NCI-H1092 (cell line): ENCODE results near the gene RPGR.

Experiments
- DNase-seq: peaks from one replicate; lab custom pipeline; 2025; lab: John Stamatoyannopoulos, UW

RPGR gene

GRCh38 chrX:38262715-38263620 lies 64.3 kb downstream of the RPGR start:
- DNase-seq = no peak

GRCh38 chrX:38260231-38260630 lies 67.1 kb downstream of the RPGR start:
- DNase-seq = peak; percentile 0

GRCh38 chrX:38256019-38256418 lies 71.3 kb downstream of the RPGR start:
- no peak for DNase-seq

- DNase-seq = no peak
These were observed 77.3 kb downstream of the RPGR start for GRCh38 chrX:38249965-38250364.

- no peak for DNase-seq
These were observed 80.3 kb downstream of the RPGR start for GRCh38 chrX:38247051-38247450.

GRCh38 chrX:38240541-38240940 lies 86.8 kb downstream of the RPGR start:
- DNase-seq = no peak

GRCh38 chrX:38236901-38237615 lies 90.3 kb downstream of the RPGR start:
- no peak for DNase-seq

GRCh38 chrX:38233891-38234667 lies 93.2 kb downstream of the RPGR start:
- no peak for DNase-seq

GRCh38 chrX:38232079-38232686 lies 95.1 kb downstream of the RPGR start:
- DNase-seq = no peak

GRCh38 chrX:38225093-38225492 lies 102.2 kb downstream of the RPGR start:
- DNase-seq = no peak

GRCh38 chrX:38224160-38224559 lies 103.1 kb downstream of the RPGR start:
- no peak for DNase-seq

- no peak for DNase-seq
These were observed 105.8 kb downstream of the RPGR start for GRCh38 chrX:38221391-38221929.

GRCh38 chrX:38220415-38221390 lies 106.6 kb downstream of the RPGR start, which contains the start of gene SRPX:
TSS of gene SRPX (minus strand) at chrX:38220871. CDS start at chrX:38220792, 79 bp downstream.
- DNase-seq = no peak

- DNase-seq = no peak
These were observed 107.3 kb downstream of the RPGR start for GRCh38 chrX:38220024-38220414.
